PC-9 (cell line): Measurements from ENCODE around the gene GPC5. TPM values are rescaled to one million over a fixed set of nuclear protein-coding genes. Genes with fewer than 3 reads are reported as not detected.

Experiments used
- BruUV-seq: library from RNA; stranded (reverse); fragments of 400-500 nt; replicated peaks from 2 replicates; lab custom pipeline; 2021; lab: Mats Ljungman, UMichigan
- CTCF ChIA-PET: fragments of 300-600 bp; sonication (Branson Sonifier 250); formaldehyde crosslinking; loops from one replicate; lab custom pipeline; 2022; ENCODE audit warnings: antibody characterized with exemption; lab: Charles Lee
- POLR2A ChIA-PET: fragments of 300-600 bp; sonication (Branson Sonifier 250); formaldehyde crosslinking; loops from one replicate; lab custom pipeline; 2022; ENCODE audit warnings: antibody characterized with exemption; ENCODE audit not compliant: unreplicated experiment; lab: Charles Lee
- DNase-seq, 2 experiments: peaks; one replicate each; pipeline versions ENCODE4 v3.0.0 to v3.0.0-alpha.2; 2015 to 2022; ENCODE audit warnings: mixed read lengths in 1 of 2
- H2AFZ ChIP-seq: fragments of 200-600 bp; sonication (generic); 2 replicates; pipeline ENCODE4 v1.8.1; 2017; ENCODE audit warnings: antibody characterized with exemption
- H3F3A ChIP-seq: fragments of 200-600 bp; sonication (generic); 2 replicates; pipeline ENCODE4 v1.8.1; 2017; ENCODE audit warnings: antibody characterized with exemption, mild to moderate bottlenecking, low read depth; ENCODE audit not compliant: insufficient read depth
- H3K27ac ChIP-seq: fragments of 200-600 bp; sonication (generic); 2 replicates; pipeline ENCODE4 v1.6.1; 2016; ENCODE audit warnings: mixed run types
- H3K27me3 ChIP-seq: fragments of 200-600 bp; sonication (generic); 2 replicates; pipeline ENCODE4 v1.6.1; 2016; ENCODE audit warnings: low read depth, mixed run types; ENCODE audit not compliant: insufficient read depth
- H3K36me3 ChIP-seq: fragments of 200-600 bp; sonication (generic); 2 replicates; pipeline ENCODE4 v1.6.1; 2016; ENCODE audit warnings: low read depth, mixed run types
- H3K4me1 ChIP-seq: fragments of 200-600 bp; sonication (generic); replicated peaks from 2 replicates; pipeline ENCODE4 v1.6.1; 2016; ENCODE audit warnings: mixed run types; ENCODE audit not compliant: insufficient read depth
- H3K4me2 ChIP-seq: fragments of 200-600 bp; sonication (generic); 2 replicates; pipeline ENCODE4 v1.6.1; 2017; ENCODE audit warnings: mixed run types
- H3K4me3 ChIP-seq: fragments of 200-600 bp; sonication (generic); 2 replicates; pipeline ENCODE4 v1.6.1; 2016; ENCODE audit warnings: mixed run types
- H3K79me2 ChIP-seq: fragments of 200-600 bp; sonication (generic); 2 replicates; pipeline ENCODE4 v1.6.1; 2017; ENCODE audit warnings: low read depth, mixed run types
- H3K9me2 ChIP-seq: fragments of 200-600 bp; sonication (generic); 2 replicates; pipeline ENCODE4 v1.8.1; 2017; ENCODE audit warnings: mild to moderate bottlenecking; ENCODE audit not compliant: insufficient read depth
- H3K9me3 ChIP-seq: fragments of 200-600 bp; sonication (generic); 2 replicates; pipeline ENCODE4 v1.8.1; 2016; ENCODE audit warnings: low read depth; ENCODE audit not compliant: insufficient read depth
- H4K20me1 ChIP-seq: fragments of 200-600 bp; sonication (generic); 2 replicates; pipeline ENCODE4 v1.8.1; 2017; ENCODE audit not compliant: insufficient read depth
- CTCF ChIP-seq: fragments of 200-600 bp; sonication (generic); conservative IDR thresholded peaks from 2 replicates; pipeline ENCODE4 v1.6.1; 2017; ENCODE audit warnings: mixed run types, antibody characterized with exemption, mild to moderate bottlenecking, moderate library complexity
- EZH2 ChIP-seq: fragments of 200-600 bp; sonication (generic); IDR thresholded peaks from 2 replicates; pipeline ENCODE4 v1.8.0; 2017; ENCODE audit warnings: antibody characterized with exemption, low read depth
- intact Hi-C: fragments of 100-400 bp; cut with micrococcal nuclease; formaldehyde crosslinking; loops from one replicate; pipeline ENCODE4 v1.10.0; 2022; ENCODE audit not compliant: unreplicated experiment
- total RNA-seq: library from RNA; stranded (reverse); gene quantifications from 2 replicates; pipeline ENCODE4 v1.2.3, GENCODE V29; 2021

The GPC5 gene
- total RNA-seq, 1 experiment from 2014 or later, result not detected

DNA sequence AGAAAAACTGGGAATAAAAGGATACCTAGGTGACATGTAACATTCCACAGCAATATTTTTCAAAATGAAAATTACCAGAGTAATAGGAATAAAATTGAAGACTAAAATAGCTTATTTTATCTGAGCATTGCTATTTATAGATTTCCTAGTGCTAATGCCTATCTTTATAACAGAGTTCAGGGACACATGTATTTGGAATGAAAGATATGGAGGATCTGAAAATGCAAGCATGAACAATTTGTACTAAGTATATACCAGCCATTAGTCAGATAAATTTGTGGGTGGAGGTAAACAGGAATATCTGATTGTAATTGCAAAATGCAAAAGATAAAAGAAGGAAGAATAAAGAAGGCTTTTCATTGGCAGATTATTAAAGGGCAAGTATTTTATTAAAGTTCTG is 345.9 kb downstream of the GPC5 start:
- no peaks in the 10 kb centered on the region for H3K27me3 ChIP-seq
- POLR2A ChIA-PET, result no interaction called here
- CTCF ChIA-PET, result no interaction called here
- no peak overlapping the region for H2AFZ ChIP-seq
- intact Hi-C loops, result no loop called here
- BruUV-seq, result no TSS peak
- no peaks in the 10 kb centered on the region for H3K9me2 ChIP-seq
- H3K36me3 ChIP-seq, result no peaks in the 10 kb centered on the region
- H3K9me3 ChIP-seq, result no peaks in the 10 kb centered on the region
- H4K20me1 ChIP-seq, result no peaks in the 10 kb centered on the region
- no peak overlapping the region for H3K27ac ChIP-seq
- no peak overlapping the region for H3K4me3 ChIP-seq
- DNase-seq, result no peak
- H3K4me1 ChIP-seq, result no peaks in the 10 kb centered on the region
- no peak for TF ChIP-seq EZH2
- no peak for TF ChIP-seq CTCF
- H3F3A ChIP-seq, result no peaks in the 10 kb centered on the region
- H3K79me2 ChIP-seq, result no peaks in the 10 kb centered on the region
- H3K4me2 ChIP-seq, result no peak overlapping the region

GRCh38 chr13:91745967-91746366 is 347.5 kb downstream of the GPC5 start:
- Histone ChIP-seq H3K9me3 (no peaks in the 10 kb centered on the region), H3K4me2 (no peak overlapping the region), H4K20me1 (no peaks in the 10 kb centered on the region), H3K4me3 (no peak overlapping the region), H3K27ac (no peak overlapping the region), H3K9me2 (no peaks in the 10 kb centered on the region), H3K4me1 (no peaks in the 10 kb centered on the region), H3K36me3 (no peaks in the 10 kb centered on the region), H3F3A (no peaks in the 10 kb centered on the region), H3K27me3 (no peaks in the 10 kb centered on the region), H3K79me2 (no peaks in the 10 kb centered on the region), H2AFZ (no peak overlapping the region)
- no TSS peak for BruUV-seq
- POLR2A ChIA-PET, result no interaction called here
- CTCF ChIA-PET, result no interaction called here
- intact Hi-C loops, result no loop called here
- no peak for DNase-seq
- TF ChIP-seq EZH2, result no peak
- TF ChIP-seq CTCF, result no peak

DNA sequence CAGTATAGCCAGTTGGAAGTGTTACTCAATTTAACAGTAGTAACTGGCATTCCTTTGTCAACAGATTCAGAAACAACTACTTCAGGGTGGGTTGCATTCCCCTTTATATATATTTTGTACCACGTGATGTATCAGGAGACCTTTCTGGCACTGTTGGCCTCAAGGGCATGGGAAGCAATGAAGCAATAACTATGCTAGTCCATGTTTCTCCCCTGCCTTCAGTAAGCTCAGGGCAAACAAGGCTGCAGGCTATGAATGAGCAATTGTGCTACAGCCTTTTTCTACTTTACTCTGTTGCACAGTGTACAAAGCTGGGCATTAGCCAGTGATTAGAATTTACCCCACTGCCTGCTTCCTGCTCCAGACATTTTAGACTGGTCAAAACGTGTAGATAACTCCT is 348.8 kb downstream of the GPC5 start:
- ChIA-PET POLR2A (no interaction called here), CTCF (interaction anchor here (0.6 kb wide), 1 partner anchor 632 kb away, joined by 5 read pairs; no protein-coding TSS in a partner anchor)
- intact Hi-C loops, result no loop called here
- no peak for DNase-seq
- Histone ChIP-seq H3K27me3 (no peaks in the 10 kb centered on the region), H2AFZ (no peak overlapping the region), H3K27ac (no peak overlapping the region), H4K20me1 (no peaks in the 10 kb centered on the region), H3K4me2 (no peak overlapping the region), H3K9me3 (no peaks in the 10 kb centered on the region), H3K4me1 (no peaks in the 10 kb centered on the region), H3K36me3 (no peaks in the 10 kb centered on the region), H3K79me2 (no peaks in the 10 kb centered on the region), H3K4me3 (no peak overlapping the region), H3F3A (no peaks in the 10 kb centered on the region), H3K9me2 (no peaks in the 10 kb centered on the region)
- no TSS peak for BruUV-seq
- TF ChIP-seq EZH2 (no peak), CTCF (no peak)
